ENCODE results near the gene TPBG. TPM values are rescaled to one million over a fixed set of nuclear protein-coding genes. Genes with fewer than 3 reads are reported as not detected.
"Not testable (repeated sequence)": the region's sequence is repeated elsewhere in the genome, so short reads cannot be mapped to it uniquely, and the experiment has no call there.

The TPBG gene
- total and polyA plus RNA-seq, 9 donors: 10.7 to 26.6 (median 13.8) TPM

GRCh38 chr6:82371799-82372546 lies 8.4 kb downstream of the TPBG start:
- WGBS (ENCODE audit: insufficient coverage): 39% methylated on average over 2 of the region's 2 CpGs

DNA sequence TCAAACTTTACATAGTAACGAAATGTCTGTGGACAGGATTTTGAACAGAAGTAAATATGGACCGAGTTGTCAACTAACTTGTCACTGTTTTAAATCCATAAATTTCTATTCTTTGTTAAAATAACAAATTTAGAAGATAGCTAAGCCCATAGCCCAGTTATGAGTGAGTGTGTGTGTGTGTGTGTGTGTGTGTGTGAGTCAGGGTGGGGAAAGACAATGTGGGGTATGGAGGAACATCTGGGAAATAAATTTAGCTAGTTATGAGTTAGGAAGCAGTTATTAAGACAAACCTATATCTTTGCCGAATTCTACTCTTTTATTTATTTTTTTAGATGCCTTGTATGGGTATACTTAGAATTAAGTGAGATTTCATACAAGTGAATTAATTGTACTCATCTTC lies 9.0 kb downstream of the TPBG start:
- WGBS (ENCODE audit: insufficient coverage): no CpG with 5 or more reads among the region's 3 CpGs
- H3K4me1 ChIP-seq (ENCODE audit: control insufficient read depth, insufficient read depth, low read length): no peaks in the 10 kb centered on the region
- peak overlapping the region; percentile 10 for H3K27ac ChIP-seq (ENCODE audit: low read length)
- H3K27me3 ChIP-seq (ENCODE audit: control insufficient read depth, insufficient read depth, low read length): no peaks in the 10 kb centered on the region
- peak; percentile 49 for DNase-seq
- no peaks in the 10 kb centered on the region for H3K9me3 ChIP-seq (replicated peaks; ENCODE audit: control insufficient read depth, low read depth, low read length)
- H3K36me3 ChIP-seq (ENCODE audit: control insufficient read depth, insufficient read depth, low read length): no peaks in the 10 kb centered on the region
- no peak overlapping the region for H3K4me3 ChIP-seq (ENCODE audit: low read length)

More at GRCh38 chr6:82371799-82372546, 8.4 kb downstream of the TPBG start:
- H3K27me3 ChIP-seq (ENCODE audit: control insufficient read depth, insufficient read depth, low read length): no peaks in the 10 kb centered on the region
- H3K4me1 ChIP-seq (ENCODE audit: control insufficient read depth, insufficient read depth, low read length): no peaks in the 10 kb centered on the region
- no peaks in the 10 kb centered on the region for H3K9me3 ChIP-seq (replicated peaks; ENCODE audit: control insufficient read depth, low read depth, low read length)
- peak; percentile 74 for DNase-seq
- H3K4me3 ChIP-seq (ENCODE audit: low read length): no peak overlapping the region
- no peak overlapping the region for H3K27ac ChIP-seq (ENCODE audit: low read length)
- no peaks in the 10 kb centered on the region for H3K36me3 ChIP-seq (ENCODE audit: control insufficient read depth, insufficient read depth, low read length)

DNA sequence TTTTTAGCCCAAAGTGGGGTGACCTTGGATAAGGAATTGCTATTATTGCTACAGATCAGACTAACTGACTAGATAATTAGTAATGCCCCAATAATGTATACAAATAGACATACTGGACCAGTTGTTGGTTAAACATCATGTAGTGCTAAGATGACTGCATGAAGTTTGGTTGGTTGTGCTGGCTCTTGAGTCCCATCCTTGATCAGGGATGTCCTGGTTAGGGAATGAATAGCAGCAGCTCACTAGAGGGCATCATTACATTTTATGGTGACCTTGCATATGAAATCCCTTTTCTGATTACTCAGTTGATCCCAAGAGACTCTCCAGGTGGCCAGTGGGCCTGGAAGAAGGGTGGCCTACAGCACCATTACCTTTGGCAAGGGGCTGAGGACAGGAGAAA lies 10.9 kb downstream of the TPBG start:
- Histone ChIP-seq H3K4me1 (ENCODE audit: control insufficient read depth, insufficient read depth, low read length) (no peaks in the 10 kb centered on the region), H3K27me3 (ENCODE audit: control insufficient read depth, insufficient read depth, low read length) (no peaks in the 10 kb centered on the region), H3K9me3 (replicated peaks; ENCODE audit: control insufficient read depth, low read depth, low read length) (no peaks in the 10 kb centered on the region), H3K4me3 (ENCODE audit: low read length) (no peak overlapping the region), H3K27ac (ENCODE audit: low read length) (no peak overlapping the region), H3K36me3 (ENCODE audit: control insufficient read depth, insufficient read depth, low read length) (no peaks in the 10 kb centered on the region)
- DNase-seq: no peak

GRCh38 chr6:82376636-82377035 lies 13.0 kb downstream of the TPBG start:
- H3K4me1 ChIP-seq (ENCODE audit: control insufficient read depth, insufficient read depth, low read length): no peaks in the 10 kb centered on the region
- H3K36me3 ChIP-seq (ENCODE audit: control insufficient read depth, insufficient read depth, low read length): no peaks in the 10 kb centered on the region
- no peaks in the 10 kb centered on the region for H3K27me3 ChIP-seq (ENCODE audit: control insufficient read depth, insufficient read depth, low read length)
- H3K9me3 ChIP-seq (replicated peaks; ENCODE audit: control insufficient read depth, low read depth, low read length): no peaks in the 10 kb centered on the region
- H3K4me3 ChIP-seq (ENCODE audit: low read length): no peak overlapping the region
- no peak for DNase-seq
- no peak overlapping the region for H3K27ac ChIP-seq (ENCODE audit: low read length)

- H3K27ac ChIP-seq (ENCODE audit: low read length): no peak overlapping the region
- no peaks in the 10 kb centered on the region for H3K9me3 ChIP-seq (replicated peaks; ENCODE audit: control insufficient read depth, low read depth, low read length)
- H3K27me3 ChIP-seq (ENCODE audit: control insufficient read depth, insufficient read depth, low read length): no peaks in the 10 kb centered on the region
- no peaks in the 10 kb centered on the region for H3K4me1 ChIP-seq (ENCODE audit: control insufficient read depth, insufficient read depth, low read length)
- no peak for DNase-seq
- no peak overlapping the region for H3K4me3 ChIP-seq (ENCODE audit: low read length)
- WGBS (ENCODE audit: insufficient coverage): 81% methylated on average over 6 of the region's 9 CpGs
- H3K36me3 ChIP-seq (ENCODE audit: control insufficient read depth, insufficient read depth, low read length): no peaks in the 10 kb centered on the region
These were observed 17.1 kb downstream of the TPBG start for GRCh38 chr6:82380566-82381185.

DNA sequence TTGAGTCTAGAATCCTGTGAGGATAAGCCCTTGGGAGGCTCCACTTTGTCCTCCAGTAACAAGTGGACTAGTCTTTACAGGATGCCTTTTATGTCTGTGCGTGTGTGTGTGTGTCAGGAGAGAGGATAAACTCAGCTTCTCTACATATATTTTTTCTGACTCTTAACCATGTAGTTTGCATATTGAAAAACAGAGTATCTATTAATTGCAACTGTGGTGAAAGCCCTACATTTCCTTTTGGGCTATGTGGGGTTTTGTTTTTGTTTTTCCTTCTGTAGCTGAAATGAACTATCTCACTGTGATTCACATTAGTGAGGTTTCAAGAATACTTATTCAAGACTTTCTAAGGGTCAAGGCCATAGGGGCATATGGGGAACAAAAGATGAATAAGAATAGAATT lies 17.7 kb downstream of the TPBG start:
- Histone ChIP-seq H3K9me3 (replicated peaks; ENCODE audit: control insufficient read depth, low read depth, low read length) (no peaks in the 10 kb centered on the region), H3K4me1 (ENCODE audit: control insufficient read depth, insufficient read depth, low read length) (no peaks in the 10 kb centered on the region), H3K27ac (ENCODE audit: low read length) (no peak overlapping the region), H3K27me3 (ENCODE audit: control insufficient read depth, insufficient read depth, low read length) (no peaks in the 10 kb centered on the region), H3K4me3 (ENCODE audit: low read length) (no peak overlapping the region), H3K36me3 (ENCODE audit: control insufficient read depth, insufficient read depth, low read length) (no peaks in the 10 kb centered on the region)
- DNase-seq: no peak
- no CpG with 5 or more reads among the region's 1 CpG for WGBS (ENCODE audit: insufficient coverage)

GRCh38 chr6:82385102-82385501 lies 21.5 kb downstream of the TPBG start:
- H3K9me3 ChIP-seq (replicated peaks; ENCODE audit: control insufficient read depth, low read depth, low read length): no peaks in the 10 kb centered on the region
- no peaks in the 10 kb centered on the region for H3K36me3 ChIP-seq (ENCODE audit: control insufficient read depth, insufficient read depth, low read length)
- DNase-seq: no peak
- H3K27me3 ChIP-seq (ENCODE audit: control insufficient read depth, insufficient read depth, low read length): no peaks in the 10 kb centered on the region
- H3K4me1 ChIP-seq (ENCODE audit: control insufficient read depth, insufficient read depth, low read length): no peaks in the 10 kb centered on the region
- WGBS (ENCODE audit: insufficient coverage): 40% methylated on average over 2 of the region's 3 CpGs
- no peak overlapping the region for H3K27ac ChIP-seq (ENCODE audit: low read length)
- no peak overlapping the region for H3K4me3 ChIP-seq (ENCODE audit: low read length)

DNA sequence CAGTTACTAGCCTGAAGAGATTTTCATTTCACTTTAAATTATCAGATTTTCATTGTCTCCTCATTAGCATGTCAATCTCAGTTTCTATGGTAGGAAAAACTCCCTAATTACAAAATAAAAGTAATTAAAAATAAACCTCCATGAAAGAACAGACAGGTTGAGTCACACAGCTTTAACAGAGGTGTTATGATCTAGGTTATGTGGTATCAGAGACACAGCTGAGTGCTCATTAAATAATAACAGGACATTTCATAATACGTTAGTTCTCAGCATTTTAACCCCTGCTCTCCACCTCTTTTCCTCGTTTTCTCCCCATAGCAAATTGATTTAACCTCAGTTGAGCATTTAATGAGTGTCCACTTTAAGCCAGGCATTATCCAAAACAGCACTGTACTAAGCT lies 21.9 kb downstream of the TPBG start:
- H3K27me3 ChIP-seq (ENCODE audit: control insufficient read depth, insufficient read depth, low read length): no peaks in the 10 kb centered on the region
- H3K36me3 ChIP-seq (ENCODE audit: control insufficient read depth, insufficient read depth, low read length): no peaks in the 10 kb centered on the region
- no peak for DNase-seq
- H3K9me3 ChIP-seq (replicated peaks; ENCODE audit: control insufficient read depth, low read depth, low read length): no peaks in the 10 kb centered on the region
- WGBS (ENCODE audit: insufficient coverage): 61% methylated on average over 2 of the region's 2 CpGs
- H3K4me1 ChIP-seq (ENCODE audit: control insufficient read depth, insufficient read depth, low read length): no peaks in the 10 kb centered on the region
- no peak overlapping the region for H3K4me3 ChIP-seq (ENCODE audit: low read length)
- H3K27ac ChIP-seq (ENCODE audit: low read length): no peak overlapping the region

DNA sequence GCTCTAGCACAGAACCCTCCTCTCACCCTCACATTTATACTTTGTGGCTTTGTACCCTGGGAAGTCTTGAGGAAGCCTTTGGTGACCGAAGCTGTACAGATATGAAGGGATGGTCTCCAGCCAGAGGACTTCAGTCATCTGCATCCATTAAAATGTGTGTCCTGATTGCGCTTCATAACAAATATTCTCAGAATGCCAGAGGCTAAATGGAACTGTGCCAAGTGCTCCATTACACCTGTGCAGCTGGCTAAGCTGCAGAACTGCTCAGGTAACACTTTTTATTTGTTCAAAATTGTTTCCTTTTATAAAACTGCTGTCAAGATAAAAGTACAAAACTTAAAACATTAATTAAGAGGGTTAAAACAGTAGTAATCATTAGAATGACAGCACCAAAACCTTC lies 22.3 kb downstream of the TPBG start:
- Histone ChIP-seq H3K4me3 (ENCODE audit: low read length) (no peak overlapping the region), H3K27ac (ENCODE audit: low read length) (no peak overlapping the region), H3K27me3 (ENCODE audit: control insufficient read depth, insufficient read depth, low read length) (no peaks in the 10 kb centered on the region), H3K36me3 (ENCODE audit: control insufficient read depth, insufficient read depth, low read length) (no peaks in the 10 kb centered on the region), H3K9me3 (replicated peaks; ENCODE audit: control insufficient read depth, low read depth, low read length) (no peaks in the 10 kb centered on the region), H3K4me1 (ENCODE audit: control insufficient read depth, insufficient read depth, low read length) (no peaks in the 10 kb centered on the region)
- 78% methylated on average over 1 of the region's 2 CpGs for WGBS (ENCODE audit: insufficient coverage)
- DNase-seq: no peak

GRCh38 chr6:82394770-82395169 lies 31.2 kb downstream of the TPBG start:
- 40% methylated on average over 1 of the region's 15 CpGs for WGBS (ENCODE audit: insufficient coverage)
- not testable (repeated sequence) for H3K9me3 ChIP-seq (replicated peaks; ENCODE audit: control insufficient read depth, low read depth, low read length); H3K36me3 ChIP-seq (ENCODE audit: control insufficient read depth, insufficient read depth, low read length); DNase-seq; H3K4me1 ChIP-seq (ENCODE audit: control insufficient read depth, insufficient read depth, low read length); H3K27me3 ChIP-seq (ENCODE audit: control insufficient read depth, insufficient read depth, low read length); H3K27ac ChIP-seq (ENCODE audit: low read length); H3K4me3 ChIP-seq (ENCODE audit: low read length)
